K562 (cell line): ENCODE measurements around the gene NCOR2. TPM values are rescaled to one million over a fixed set of nuclear protein-coding genes. Genes with fewer than 3 reads are reported as not detected.

Experiments used
- ATAC-seq: fragments of 200-7000 bp; cut with Tn5 transposase; 3 replicates; pipeline ENCODE4 v1.9.1; 2020; ENCODE audit warnings: moderate library complexity
- BruUV-seq: library from RNA; stranded (reverse); fragments of 400-500 nt; replicated peaks from 2 replicates; lab custom pipeline; 2021; lab: Mats Ljungman, UMichigan
- CTCF ChIA-PET: fragments of 300-600 bp; formaldehyde crosslinking; extraction: SDS; loops from one replicate; lab custom pipeline; 2021; ENCODE audit warnings: low intra/inter-chr PET ratio; lab: Yijun Ruan, JAX
- POLR2A ChIA-PET: fragments of 300-600, 350-650 bp; sonication (Branson Sonifier 250); formaldehyde crosslinking; extraction: SDS; loops from one replicate; lab custom pipeline; 2021; ENCODE audit warnings: antibody characterized with exemption, inconsistent platforms; lab: Yijun Ruan, JAX
- DNase-seq, 4 experiments: peaks; one replicate each; pipeline versions ENCODE4 v3.0.0 to v3.0.0-alpha.2; 2011 to 2018; ENCODE audit warnings: low spot score in 3 of 4, mixed read lengths in 3 of 4; ENCODE audit errors: extremely low read depth in 1 of 4
- FAIRE-seq: peaks from 2 replicates; lab custom pipeline; 2011; peaks lifted over from hg19 to GRCh38; lab: Jason Lieb, UNC
- H2AFZ ChIP-seq: 2 replicates; pipeline ENCODE4 v1.6.0; 2011; ENCODE audit warnings: low read depth, low read length, control low read depth, inconsistent platforms
- H3K27ac ChIP-seq: fragments of 200-600 bp; 3 replicates; pipeline ENCODE4 v1.8.0; 2011; ENCODE audit warnings: low read depth, mild to moderate bottlenecking, control low read depth, inconsistent platforms, low read length, moderate library complexity, mixed read lengths; ENCODE audit errors: extremely low read depth
- H3K27me3 ChIP-seq, 2 experiments: fragments of 300-600 bp in 1 of 2; 2 replicates in 1 of 2; 3 replicates in 1 of 2; pipeline versions ENCODE4 v1.6.0 to v1.8.0; 2011; ENCODE audit warnings: inconsistent platforms in 2 of 2, low read length in 2 of 2, mild to moderate bottlenecking in 1 of 2, mixed read lengths in 1 of 2, moderate library complexity in 1 of 2; ENCODE audit not compliant: control insufficient read depth in 2 of 2, insufficient read depth in 2 of 2
- H3K36me3 ChIP-seq: fragments of 300-600 bp; 3 replicates; pipeline ENCODE4 v1.8.0; 2011; ENCODE audit warnings: mild to moderate bottlenecking, low read length, inconsistent platforms; ENCODE audit not compliant: control insufficient read depth, insufficient read depth
- H3K4me1 ChIP-seq, 2 experiments: fragments of 200-600 bp in 1 of 2; replicated peaks in 1 of 2; 2 replicates in 1 of 2; 3 replicates in 1 of 2; pipeline versions ENCODE4 v1.5.1 to v1.8.0; 2011; ENCODE audit warnings: inconsistent platforms in 2 of 2, low read length in 2 of 2, mild to moderate bottlenecking in 1 of 2, mixed read lengths in 1 of 2, moderate library complexity in 1 of 2; ENCODE audit not compliant: control insufficient read depth in 2 of 2, insufficient read depth in 2 of 2
- H3K4me2 ChIP-seq: 2 replicates; pipeline ENCODE4 v1.6.1; 2011; ENCODE audit warnings: low read length, control low read depth, inconsistent platforms, mixed read lengths; ENCODE audit not compliant: insufficient read depth
- H3K4me3 ChIP-seq: fragments of 200-600 bp; sonication (generic), shearing (Covaris generic); 2 replicates; pipeline ENCODE4 v1.5.1; 2016; ENCODE audit warnings: control low read depth, inconsistent platforms
- H3K79me2 ChIP-seq: fragments of 200-600 bp; 3 replicates; pipeline ENCODE4 v1.8.0; 2011; ENCODE audit warnings: low read length, inconsistent platforms; ENCODE audit not compliant: control insufficient read depth, insufficient read depth
- H3K9ac ChIP-seq, 2 experiments: 2 replicates each; pipeline versions ENCODE4 v1.6.0 to v1.6.1; 2011; ENCODE audit warnings: low read depth in 2 of 2, low read length in 2 of 2, control low read depth in 1 of 2, inconsistent platforms in 1 of 2, mild to moderate bottlenecking in 1 of 2, mixed read lengths in 1 of 2; ENCODE audit not compliant: insufficient read depth in 1 of 2
- H3K9me1 ChIP-seq: one replicate; pipeline ENCODE4 v1.6.0; 2011; ENCODE audit warnings: inconsistent platforms, mild to moderate bottlenecking, low read length, moderate library complexity; ENCODE audit not compliant: control insufficient read depth, insufficient read depth
- H3K9me3 ChIP-seq: replicated peaks from 2 replicates; pipeline ENCODE4 v1.5.1; 2011; ENCODE audit warnings: low read depth, low read length, inconsistent platforms; ENCODE audit not compliant: control insufficient read depth, insufficient read depth
- H4K20me1 ChIP-seq: replicated peaks from 2 replicates; pipeline ENCODE4 v1.6.1; 2011; ENCODE audit warnings: low read length, inconsistent platforms, mixed read lengths; ENCODE audit not compliant: control insufficient read depth, insufficient read depth
- CBFB ChIP-seq: sonication (generic); formaldehyde crosslinking; IDR thresholded peaks from 2 replicates; pipeline ENCODE4 v1.4.0; 2020; ENCODE audit warnings: mild to moderate bottlenecking, missing genetic modification reagents
- GTF2E2 ChIP-seq: fragments of 200-800 bp; sonication (Bioruptor generic); IDR thresholded peaks from 2 replicates; pipeline ENCODE4 v1.6.1; 2016; ENCODE audit warnings: missing genetic modification characterization, missing compliant biosample characterization
- MYBL2 ChIP-seq, 2 experiments: fragments of 450-650 bp in 1 of 2; sonication (generic) in 1 of 2; formaldehyde crosslinking in 1 of 2; IDR thresholded peaks; 2 replicates each; pipeline versions ENCODE4 v1.6.1 to v1.8.1; 2017 to 2022; ENCODE audit warnings: borderline replicate concordance in 1 of 2, inconsistent platforms in 1 of 2, low read depth in 1 of 2, mild to moderate bottlenecking in 1 of 2, missing genetic modification reagents in 1 of 2, moderate library complexity in 1 of 2
- NCOR1 ChIP-seq: fragments of 450-650 bp; IDR thresholded peaks from 2 replicates; pipeline ENCODE4 v1.6.1; 2016; ENCODE audit warnings: mild to moderate bottlenecking, moderate library complexity
- PCBP1 ChIP-seq: fragments of 200-400 bp; formaldehyde crosslinking; IDR thresholded peaks from 2 replicates; pipeline ENCODE4 v1.6.1; 2018; ENCODE audit warnings: mild to moderate bottlenecking, low read depth, low read length; ENCODE audit not compliant: poor library complexity, severe bottlenecking
- POLR2G ChIP-seq: fragments of 200-400 bp; formaldehyde crosslinking; IDR thresholded peaks from 2 replicates; pipeline ENCODE4 v1.6.1; 2017; ENCODE audit warnings: low read depth, mild to moderate bottlenecking, antibody characterized with exemption, low read length, moderate library complexity
- ZFP36 ChIP-seq: fragments of 150-350 bp; IDR thresholded peaks from 2 replicates; pipeline ENCODE4 v1.6.1; 2018; ENCODE audit warnings: low read length, low read depth; ENCODE audit not compliant: partially characterized antibody
- ZNF217 ChIP-seq: sonication (generic); formaldehyde crosslinking; IDR thresholded peaks from 2 replicates; pipeline ENCODE4 v1.8.0; 2022; ENCODE audit warnings: mild to moderate bottlenecking, missing genetic modification reagents
- ZNF699 ChIP-seq: fragments of 250-450 bp; sonication (Bioruptor Pico); IDR thresholded peaks from 2 replicates; pipeline ENCODE4 v1.8.0; 2021; ENCODE audit warnings: mild to moderate bottlenecking, moderate library complexity; ENCODE audit not compliant: insufficient replicate concordance
- WGBS: fragments of 100-300 bp; shearing (Covaris generic); methylation state at CpG from one replicate; pipeline ENCODE4 v1.1.6; 2016; ENCODE audit warnings: low coverage, mixed read lengths; ENCODE audit not compliant: insufficient coverage; ENCODE audit errors: missing lambda C conversion rate; 5-methylcytosine and 5-hydroxymethylcytosine counted together
- in situ Hi-C: fragments of 300-500 bp; cut with MboI; formaldehyde crosslinking; loops from 4 replicates; pipeline ENCODE4 v1.15.0; 2018; ENCODE audit warnings: inconsistent platforms, mixed read lengths
- intact Hi-C: fragments of 100-400 bp; cut with micrococcal nuclease; formaldehyde crosslinking; loops from 2 replicates; pipeline ENCODE4 v1.14.2; 2022
- polyA plus RNA-seq, 8 experiments: library from polyadenylated mRNA; depleted of rRNA in 4 of 8; stranded (reverse) in 5 of 8; unstranded in 3 of 8; fragments of >200 nt; fragmentation: Nextera tagmentation in 2 of 8; fragmentation: Illumina TruSeq in 1 of 8; extraction: Ambion mirVana in 2 of 8; extraction: Trizol in 1 of 8; gene quantifications; 2 replicates each; pipeline versions ENCODE4 v1.2.1 to v1.2.3, GENCODE V29; 2011 to 2014; ENCODE audit warnings: inconsistent platforms in 1 of 8, missing spikeins in 1 of 8
- total RNA-seq, 7 experiments: library from RNA; depleted of rRNA in 6 of 7; stranded (reverse); fragments of >200 nt in 6 of 7; fragmentation: Illumina TruSeq in 2 of 7; extraction: Trizol in 2 of 7; gene quantifications; 2 replicates each; pipeline versions ENCODE4 v1.2.1 to v1.2.3, GENCODE V29; 2011 to 2021; ENCODE audit warnings: low replicate concordance in 1 of 7

Gene NCOR2
- total and polyA plus RNA-seq, 9 of the 15 experiments (the other 6 are each of a cell fraction or from before 2014, with no cell fraction given): 0.18 to 126 (median 8.4) TPM

GRCh38 chr12:124525455-124525854, 42.0 kb downstream of the NCOR2 start:
- in situ Hi-C loops: no loop called here
- peaks cover 7% of the 10 kb centered on the region for H4K20me1 ChIP-seq
- POLR2A ChIA-PET: interaction anchor here (0.7 kb wide), 1 partner anchor 49 kb away, joined by 3 read pairs; no protein-coding TSS in a partner anchor

GRCh38 chr12:124524231-124524925, 43.0 kb downstream of the NCOR2 start:
- CTCF ChIA-PET: no interaction called here
- Histone ChIP-seq H3K9me3 (no peaks in the 10 kb centered on the region), H2AFZ (no peak overlapping the region), H3K4me2 (no peak overlapping the region), H3K9me1 (no peaks in the 10 kb centered on the region), H3K27me3 (no peaks in the 10 kb centered on the region), H3K4me1 (peaks cover under 1 to 38% of the 10 kb centered on the region in 2 experiments; a peak in 3 of 5 replicates), H4K20me1 (peaks cover 5% of the 10 kb centered on the region), H3K79me2 (peaks cover 29% of the 10 kb centered on the region; the same call in 2 of the 3 replicates), H3K9ac (peak overlapping the region in 1 of 2 experiments; percentile 39; a peak in 2 of 4 replicates), H3K36me3 (0 out of 3 replicates have a peak, but pooled peaks cover 5% of the 10 kb centered on the region), H3K4me3 (no peak overlapping the region), H3K27ac (no peak overlapping the region)
- in situ Hi-C loops (no loop called here), intact Hi-C loops (no loop called here)
- 63% methylated on average over 13 of the region's 13 CpGs for WGBS
- DNase-seq (no peak), FAIRE-seq (no peak), ATAC-seq (no peak)
- POLR2A ChIA-PET: interaction anchor here (0.6 kb wide), 2 partner anchors 9 to 12 kb away, joined by 3 read pairs; no protein-coding TSS in a partner anchor
- no TSS peak for BruUV-seq
- TF ChIP-seq ZNF699 (no peak), GTF2E2 (tag) (no peak), ZFP36 (peak; percentile 45), CBFB (CRISPR knock-in tag) (no peak)

More at GRCh38 chr12:124525455-124525854, 42.0 kb downstream of the NCOR2 start:
- ATAC-seq: no peak
- no peak for FAIRE-seq
- DNase-seq: no peak
- H3K36me3 ChIP-seq: 0 out of 3 replicates have a peak, but pooled peaks cover 5% of the 10 kb centered on the region
- no peak overlapping the region for H3K4me3 ChIP-seq
- H3K27me3 ChIP-seq: no peaks in the 10 kb centered on the region
- no peak overlapping the region for H3K27ac ChIP-seq
- CTCF ChIA-PET: no interaction called here
- intact Hi-C loops: no loop called here
- BruUV-seq: no TSS peak
- H3K9me3 ChIP-seq: no peaks in the 10 kb centered on the region
- H3K9me1 ChIP-seq: no peaks in the 10 kb centered on the region
- peaks cover 23% of the 10 kb centered on the region; the same call in 2 of the 3 replicates for H3K79me2 ChIP-seq
- TF ChIP-seq NCOR1 (no peak), ZNF217 (CRISPR knock-in tag) (no peak), MYBL2 (IDR thresholded peaks at IDR 0.05; ENCODE audit: low read depth) (no peak), MYBL2 (CRISPR knock-in tag; IDR thresholded peaks at IDR 0.05; ENCODE audit: borderline replicate concordance) (no peak), PCBP1 (no peak), CBFB (CRISPR knock-in tag) (no peak), POLR2G (peak; percentile 37)
- H3K4me2 ChIP-seq: no peak overlapping the region
- H2AFZ ChIP-seq: no peak overlapping the region
- 90% methylated on average over 11 of the region's 14 CpGs for WGBS
- H3K4me1 ChIP-seq: peaks cover 0 to 29% of the 10 kb centered on the region in 2 experiments; a peak in 2 of 5 replicates
- H3K9ac ChIP-seq: peak overlapping the region in 1 of 2 experiments; percentile 50; a peak in 1 of 4 replicates
